GM18909 (cell line): ENCODE data around the gene B4GALNT2.

ENCODE experiments used
- ATAC-seq: cut with Tn5 transposase; IDR thresholded peaks from one replicate; pipeline ENCODE4 v1.9.1; 2021; ENCODE audit warnings: mild to moderate bottlenecking; ENCODE audit not compliant: unreplicated experiment, poor library complexity

B4GALNT2 gene

DNA sequence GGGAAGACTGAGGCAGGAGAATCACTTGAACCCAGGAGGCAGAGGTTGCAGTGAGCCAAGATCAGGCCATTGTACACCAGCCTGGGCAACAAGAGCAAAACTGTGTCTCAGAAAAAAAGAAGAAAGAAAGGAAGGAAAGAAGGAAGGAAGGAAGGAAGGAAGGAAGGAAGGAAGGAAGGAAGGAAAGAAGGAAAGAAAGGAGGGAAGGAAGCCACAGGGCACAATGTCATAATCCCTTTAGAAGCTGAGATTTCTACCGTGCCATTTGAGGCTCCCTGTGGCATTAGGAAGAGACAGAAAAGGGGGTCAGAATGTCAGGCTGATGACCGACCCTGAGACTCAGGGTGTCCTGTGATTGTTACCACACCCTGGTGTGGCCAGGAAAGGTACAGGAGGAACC, 71.2 kb downstream of the B4GALNT2 start:
- ATAC-seq = no peak

DNA sequence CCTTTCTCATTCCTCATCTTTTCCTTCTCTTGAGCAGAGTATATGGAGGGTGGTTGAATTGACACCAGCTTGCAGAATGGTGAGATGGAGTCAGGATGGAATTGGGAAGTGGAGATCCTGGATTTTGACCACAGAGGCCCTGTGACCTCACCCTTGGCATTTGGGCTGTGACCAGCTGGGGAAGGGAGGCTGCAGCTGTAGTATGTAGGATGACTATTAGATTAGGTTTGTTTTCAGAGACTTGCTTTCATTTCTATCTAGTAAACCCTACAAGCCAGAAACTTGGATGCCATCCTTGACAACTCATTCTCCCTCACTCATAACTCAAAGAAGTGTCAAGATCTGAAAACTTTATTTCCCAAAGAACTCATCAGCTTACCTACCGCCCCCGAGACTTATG, 71.9 kb downstream of the B4GALNT2 start:
- no peak for ATAC-seq

DNA sequence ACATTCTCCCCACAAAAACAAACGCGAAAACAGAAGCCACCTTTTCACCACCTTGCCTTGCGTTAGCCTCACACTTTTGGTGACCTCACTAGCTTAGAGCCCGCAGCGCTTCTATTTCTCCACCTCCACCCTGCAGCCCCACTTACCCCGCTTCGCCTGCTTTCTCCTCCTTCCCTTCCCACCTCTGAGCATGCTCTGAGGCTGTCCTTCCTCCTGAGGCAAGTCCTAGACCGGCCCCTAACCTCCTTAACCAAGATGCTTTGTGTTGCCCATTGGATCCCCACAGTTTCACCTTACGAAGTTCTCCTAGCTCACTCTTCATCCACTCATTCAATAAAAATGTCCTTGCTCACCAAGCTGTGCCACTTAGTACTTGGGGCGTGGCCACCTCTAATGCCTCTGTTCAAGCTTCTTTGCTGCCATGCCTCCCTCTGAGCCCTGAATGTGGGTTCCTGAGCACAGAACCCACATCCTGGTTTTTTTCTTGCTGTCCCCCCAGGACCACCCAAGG, 76.5 kb downstream of the B4GALNT2 start:
- no peak for ATAC-seq

DNA sequence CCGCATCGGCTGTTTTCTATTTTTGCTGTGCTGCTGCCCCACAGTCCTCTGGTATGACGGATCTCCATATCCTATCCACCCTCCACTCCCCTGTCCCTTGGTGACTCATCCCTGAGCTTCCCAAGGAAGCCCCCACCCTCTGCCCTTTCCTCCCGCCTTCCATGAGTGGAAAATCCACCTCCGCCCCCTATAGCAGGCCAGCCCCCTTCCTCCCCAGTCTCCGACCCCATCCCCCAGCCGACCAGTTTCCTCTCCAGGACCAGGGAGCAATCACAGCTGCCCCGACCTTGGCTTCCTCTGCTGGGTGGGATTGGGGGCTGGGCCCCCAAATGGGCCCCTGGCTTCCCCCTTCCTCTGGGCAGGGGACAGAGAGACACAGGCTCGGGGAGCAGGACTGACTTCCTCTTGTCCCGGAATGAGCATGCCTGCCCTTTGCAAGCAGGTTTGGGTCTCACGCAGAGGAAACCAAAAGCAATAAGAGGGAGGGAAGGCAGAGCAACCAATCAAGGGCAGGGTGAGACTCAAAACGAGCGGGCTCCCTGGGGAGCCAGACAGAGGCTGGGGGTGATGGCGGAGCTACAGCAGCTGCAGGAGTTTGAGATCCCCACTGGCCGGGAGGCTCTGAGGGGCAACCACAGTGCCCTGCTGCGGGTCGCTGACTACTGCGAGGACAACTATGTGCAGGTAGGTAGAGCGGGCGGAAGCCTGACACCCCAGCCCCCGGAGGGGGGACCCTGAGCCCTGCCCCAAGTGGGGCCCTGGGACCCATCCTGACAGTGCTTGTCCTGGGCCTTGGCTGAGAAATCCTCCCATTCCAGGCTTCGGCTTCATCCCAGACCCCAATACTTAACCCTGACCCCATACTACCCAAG, 77.8 kb downstream of the B4GALNT2 start, which contains the start of the genes ABI3 and GNGT2:
ABI3 (plus strand) TSS at position 550 of the 872 bp plus-strand sequence; CDS start at position 568, 18 bp downstream.
GNGT2 (minus strand) TSS at position 417 of the 872 bp plus-strand sequence. CDS start 3,152 bp downstream, outside the sequence.
- peak; percentile 82 for ATAC-seq

DNA sequence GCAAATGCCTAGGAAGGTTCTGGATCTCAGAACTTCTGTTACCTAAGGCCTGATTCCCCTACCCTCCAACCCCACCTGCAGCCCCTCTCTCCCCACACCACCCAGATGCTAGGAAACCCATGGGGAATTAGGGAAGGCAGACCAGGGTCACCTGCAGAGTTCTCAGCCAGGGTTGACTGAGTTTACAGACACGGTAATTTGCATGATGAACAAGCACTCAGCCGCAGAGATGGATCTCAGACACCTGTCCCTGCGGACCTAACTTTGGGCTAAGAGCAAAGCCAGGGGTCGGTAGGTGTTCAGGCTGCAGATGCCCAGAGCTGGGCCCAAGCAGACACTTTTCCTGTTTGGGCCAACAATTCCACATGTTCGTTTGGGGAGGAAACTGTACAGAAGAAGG, 80.8 kb downstream of the B4GALNT2 start:
- ATAC-seq = no peak

DNA sequence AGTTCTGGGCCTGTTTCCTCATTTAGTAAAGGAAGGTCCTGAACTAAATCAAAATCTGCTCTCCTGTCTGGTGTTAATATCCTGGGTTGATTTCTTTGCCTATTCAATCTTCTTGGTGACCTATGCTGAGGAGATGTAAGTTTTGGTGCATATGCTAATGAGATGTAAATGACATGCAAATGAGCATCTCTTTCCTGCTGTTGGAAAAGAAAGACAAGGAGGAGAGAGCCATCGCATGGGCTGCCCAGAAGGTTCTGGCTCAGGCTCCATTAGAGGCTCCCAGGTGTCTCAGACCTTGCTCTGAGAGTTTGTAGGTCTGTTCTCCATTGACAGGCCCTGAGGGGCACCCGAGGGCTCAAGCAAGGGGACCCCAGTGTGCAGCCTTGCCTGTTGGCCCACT, 81.3 kb downstream of the B4GALNT2 start:
- no peak for ATAC-seq

DNA sequence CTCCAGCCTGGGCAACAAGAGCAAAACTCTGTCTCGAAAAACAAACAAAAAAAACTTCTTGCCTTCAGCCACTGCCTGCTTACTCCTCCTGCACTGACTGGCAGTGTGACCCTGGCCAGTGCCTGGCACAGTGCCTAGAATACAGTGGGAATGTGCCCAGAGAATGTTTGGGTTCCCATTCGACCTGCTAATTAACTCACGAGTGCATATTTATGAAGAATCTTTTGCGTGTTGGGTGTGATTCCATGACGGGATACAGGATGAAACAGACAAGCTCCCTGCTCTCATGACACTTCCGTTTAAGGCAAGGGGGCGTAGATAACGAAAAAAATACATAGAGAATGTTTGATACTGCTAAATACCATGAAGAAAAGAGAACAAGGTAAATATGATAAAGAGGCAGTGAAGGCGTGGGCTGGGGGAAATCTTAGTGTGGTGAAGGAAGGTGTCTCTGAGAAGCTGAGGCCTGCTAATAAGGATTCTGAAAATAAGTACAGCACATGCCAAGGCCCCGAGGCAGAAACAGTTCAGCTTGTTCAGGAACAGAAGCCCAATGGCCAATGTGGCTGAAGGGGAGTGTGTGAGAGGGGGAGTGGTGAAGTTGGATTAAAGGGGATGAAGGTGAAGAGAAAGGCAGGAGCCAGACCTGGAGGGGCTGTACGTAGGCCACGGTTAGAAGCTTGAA, 82.2 kb downstream of the B4GALNT2 start:
- ATAC-seq = no peak

DNA sequence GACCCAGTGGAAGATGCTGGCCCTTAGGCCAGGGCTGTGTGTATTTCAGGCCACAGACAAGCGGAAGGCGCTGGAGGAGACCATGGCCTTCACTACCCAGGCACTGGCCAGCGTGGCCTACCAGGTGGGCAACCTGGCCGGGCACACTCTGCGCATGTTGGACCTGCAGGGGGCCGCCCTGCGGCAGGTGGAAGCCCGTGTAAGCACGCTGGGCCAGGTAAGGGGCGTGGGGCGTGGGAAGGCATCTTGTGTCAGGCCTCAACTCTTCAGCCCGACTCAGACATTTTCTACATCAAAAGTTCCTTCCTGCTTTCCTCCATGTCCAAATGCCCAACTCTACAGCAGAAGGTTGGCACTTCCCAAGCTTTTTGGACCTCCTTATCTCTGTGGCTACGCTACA, 83.9 kb downstream of the B4GALNT2 start:
- ATAC-seq = no peak

DNA sequence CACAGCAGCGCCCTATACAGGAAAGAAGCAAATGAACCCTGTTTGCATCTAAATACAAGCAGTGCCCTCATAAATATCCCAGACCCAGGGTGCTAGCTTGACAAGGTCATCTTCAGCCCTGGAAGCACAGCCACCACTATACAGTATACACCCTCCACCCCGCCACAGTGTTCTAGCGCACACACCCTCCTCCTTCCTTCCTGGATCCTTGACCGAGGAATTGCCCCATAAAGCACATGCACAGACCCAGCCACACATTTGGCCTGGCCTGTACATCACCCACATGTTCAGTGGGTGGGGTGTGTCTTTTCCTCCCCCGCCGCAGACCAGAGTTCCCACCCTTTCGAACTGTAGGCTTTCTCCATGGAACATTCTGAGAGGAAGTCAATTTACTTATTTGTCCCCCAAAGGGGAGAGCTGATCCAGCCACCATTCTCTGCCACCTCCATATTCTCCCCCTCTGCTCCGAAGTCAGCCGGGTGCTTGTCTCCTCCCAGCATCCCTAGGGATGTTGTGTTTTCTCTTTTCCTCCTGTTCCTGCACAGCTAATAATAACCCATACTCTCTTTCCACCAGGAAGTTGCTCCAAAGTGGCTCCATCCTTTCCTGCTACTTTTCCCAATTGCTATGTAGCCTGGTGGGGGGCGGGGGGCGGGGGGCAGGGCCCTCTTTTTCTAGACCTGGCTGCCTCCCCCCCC, 84.5 kb downstream of the B4GALNT2 start:
- no peak for ATAC-seq

DNA sequence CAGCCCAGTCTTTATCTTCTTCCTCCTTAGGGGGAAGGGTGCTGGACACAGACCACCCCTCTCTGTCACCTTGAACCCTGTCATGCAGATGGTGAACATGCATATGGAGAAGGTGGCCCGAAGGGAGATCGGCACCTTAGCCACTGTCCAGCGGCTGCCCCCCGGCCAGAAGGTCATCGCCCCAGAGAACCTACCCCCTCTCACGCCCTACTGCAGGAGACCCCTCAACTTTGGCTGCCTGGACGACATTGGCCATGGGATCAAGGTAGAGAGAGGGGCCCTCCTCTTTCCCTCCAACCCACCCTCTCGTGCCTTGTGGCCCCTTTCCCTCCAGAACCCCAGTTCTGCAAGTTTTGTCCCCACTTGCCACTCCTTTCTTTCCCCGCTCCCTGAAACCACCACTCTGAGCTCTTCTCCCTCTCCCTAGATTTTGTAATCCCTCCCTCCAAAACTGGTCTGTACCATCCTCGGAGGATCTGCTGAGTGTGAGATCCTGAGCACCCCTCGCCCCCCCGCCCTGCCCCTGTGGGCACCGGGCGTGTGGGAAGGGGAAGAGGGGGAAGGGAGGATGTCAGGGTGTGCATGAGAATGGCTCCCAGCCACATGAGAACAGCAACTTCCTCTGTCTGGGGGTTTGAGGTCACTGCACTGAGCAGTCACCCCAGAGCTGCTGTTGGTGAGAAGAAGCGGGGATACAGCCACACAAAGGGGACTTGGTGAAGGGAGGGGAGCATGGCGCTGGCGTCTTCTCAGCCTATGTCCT, 85.3 kb downstream of the B4GALNT2 start:
- peak; percentile 53 for ATAC-seq

DNA sequence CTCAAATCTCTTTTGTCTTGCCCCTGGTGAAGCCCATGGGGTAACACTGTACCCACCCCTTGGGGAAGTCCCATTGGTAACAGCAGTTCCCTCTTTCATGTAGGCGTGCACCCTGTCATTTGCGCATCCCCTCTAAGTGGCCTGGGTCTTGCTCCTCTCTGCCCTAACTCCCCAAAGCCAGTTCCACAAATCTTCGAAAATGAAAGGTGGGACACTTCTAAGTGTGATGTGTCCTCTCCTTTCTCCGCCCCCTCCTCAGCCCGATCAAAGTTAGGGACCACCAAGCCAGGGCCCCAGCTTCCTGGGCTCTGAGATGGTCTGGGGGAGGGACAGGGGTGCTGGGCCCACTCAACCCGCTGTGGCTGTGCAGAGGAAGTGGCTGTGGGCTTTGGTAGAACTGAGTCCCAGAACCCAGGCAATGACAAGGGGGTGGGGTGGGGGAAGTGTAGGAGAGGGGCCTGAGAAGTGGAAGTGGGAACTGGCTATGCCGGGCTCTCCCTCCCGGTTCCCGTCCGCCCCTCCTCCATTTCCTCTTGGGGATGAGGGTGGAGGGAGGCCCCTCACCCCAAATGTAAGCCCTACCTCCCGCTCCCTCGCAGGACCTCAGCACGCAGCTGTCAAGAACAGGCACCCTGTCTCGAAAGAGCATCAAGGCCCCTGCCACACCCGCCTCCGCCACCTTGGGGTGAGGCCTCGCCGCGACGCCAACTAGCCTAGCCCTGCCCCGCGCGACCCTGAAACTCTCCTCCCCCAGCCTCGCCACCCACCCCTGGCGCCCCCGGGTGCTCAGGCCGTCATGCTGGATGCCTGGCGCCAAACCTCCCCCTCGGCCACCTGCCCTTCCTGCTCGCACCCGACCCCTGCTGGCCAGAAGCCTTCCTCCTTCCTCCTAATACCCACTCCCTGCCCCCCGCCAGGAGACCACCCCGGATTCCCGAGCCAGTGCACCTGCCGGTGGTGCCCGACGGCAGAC, 86.7 kb downstream of the B4GALNT2 start:
- peak; percentile 49 for ATAC-seq

DNA sequence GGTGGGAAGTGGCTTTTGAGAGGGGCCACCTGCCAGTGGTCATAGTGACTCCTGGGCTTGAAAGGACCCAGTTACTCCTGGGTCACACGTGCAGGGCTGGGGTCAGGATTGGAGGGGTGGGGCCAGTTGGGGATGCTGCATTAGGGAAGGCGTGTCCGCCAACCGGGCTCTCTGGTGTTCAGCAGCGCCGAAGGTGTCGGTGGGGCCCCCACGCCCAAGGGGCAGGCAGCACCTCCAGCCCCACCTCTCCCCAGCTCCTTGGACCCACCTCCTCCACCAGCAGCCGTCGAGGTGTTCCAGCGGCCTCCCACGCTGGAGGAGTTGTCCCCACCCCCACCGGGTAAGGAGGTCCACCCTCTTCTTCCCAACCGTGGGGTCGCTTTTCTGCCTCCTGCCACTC, 87.4 kb downstream of the B4GALNT2 start:
- no peak for ATAC-seq

DNA sequence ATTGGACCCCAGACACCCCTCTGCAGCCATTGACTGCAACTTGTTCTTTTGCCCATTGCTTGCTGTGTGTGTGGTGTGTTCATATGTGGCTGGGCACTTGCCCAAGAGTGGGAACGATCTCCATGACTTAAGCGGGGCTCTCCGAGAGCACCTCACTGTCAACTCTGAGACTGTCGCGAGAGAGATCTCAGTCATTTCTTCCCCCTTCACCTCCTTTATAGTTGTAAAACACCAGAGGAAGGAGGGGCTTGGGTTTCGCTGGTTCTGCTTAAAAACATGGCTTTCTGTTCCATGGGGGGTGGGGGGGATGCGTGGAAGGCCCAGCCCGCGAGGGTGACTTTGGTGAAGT, 90.6 kb downstream of the B4GALNT2 start:
- no peak for ATAC-seq

DNA sequence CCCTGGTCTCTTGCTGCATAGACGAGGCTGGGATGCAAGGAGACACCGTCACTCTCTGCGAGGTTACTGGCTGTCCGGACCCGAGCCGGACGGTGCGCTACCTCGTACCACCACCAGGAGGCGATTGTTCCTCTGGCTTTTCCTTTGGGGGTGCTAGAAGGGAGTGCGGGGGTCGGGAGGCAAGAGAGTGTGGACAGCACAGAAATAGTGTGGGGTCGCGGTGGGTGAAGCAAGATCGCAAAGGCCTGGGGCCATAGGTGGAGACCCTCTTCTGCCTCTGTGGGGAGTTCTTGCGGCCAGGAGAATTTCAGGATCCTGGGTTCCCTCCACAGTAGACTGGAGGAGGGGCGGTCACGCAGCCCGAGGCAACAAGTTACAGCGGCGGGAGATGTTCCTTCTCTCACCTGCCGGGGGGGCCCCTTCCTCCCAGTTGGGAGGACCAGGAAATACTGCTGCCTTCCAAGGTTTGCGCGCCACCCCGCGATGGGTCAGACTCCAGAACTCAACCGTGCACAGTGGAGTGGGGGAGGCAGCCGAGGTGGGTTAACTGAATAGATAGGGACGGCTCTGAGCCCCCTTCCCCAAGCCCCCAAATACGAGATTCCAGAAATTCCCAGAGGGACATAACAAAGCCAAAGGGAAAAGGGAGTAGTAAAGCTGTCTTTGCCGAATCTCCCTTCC, 91.1 kb downstream of the B4GALNT2 start:
- no peak for ATAC-seq

DNA sequence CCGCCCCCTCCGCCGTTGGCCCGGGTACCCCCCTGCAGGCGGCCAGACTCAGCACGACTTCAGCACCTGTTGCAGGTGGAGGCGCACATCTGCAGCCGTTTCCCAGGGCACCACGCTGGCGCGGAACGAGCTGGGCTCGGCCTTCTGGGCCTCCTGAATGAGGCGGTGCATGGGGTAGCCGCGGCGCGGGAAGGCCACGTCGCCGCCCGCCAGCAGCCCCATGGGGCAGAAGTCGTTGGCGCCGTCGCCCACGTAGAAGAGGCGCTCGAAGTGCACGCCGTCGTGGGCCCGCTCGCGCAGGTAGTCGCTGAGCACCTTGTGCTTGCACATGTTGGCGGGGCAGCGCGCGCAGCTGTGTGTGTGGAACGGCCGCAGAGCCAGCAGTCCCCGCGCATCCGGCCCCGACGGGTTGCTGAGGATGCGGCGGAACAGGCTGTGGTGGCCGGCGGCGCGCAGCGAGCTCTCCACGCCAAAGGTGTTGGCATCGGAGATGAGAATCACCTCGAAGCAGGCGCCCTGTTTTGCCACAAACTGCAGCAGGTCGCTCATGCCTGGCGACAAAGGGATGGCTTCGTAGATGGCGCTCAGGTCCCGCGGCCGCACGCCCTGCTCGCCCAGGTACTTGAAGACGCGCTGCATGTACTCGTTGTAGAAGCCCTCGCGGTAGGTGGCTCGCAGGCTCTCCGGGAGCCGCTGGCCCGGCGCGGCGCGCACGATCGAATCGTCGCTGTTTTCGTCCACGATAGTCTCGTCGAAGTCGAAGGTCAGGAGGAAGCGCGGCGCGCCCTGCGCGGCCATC, 91.8 kb downstream of the B4GALNT2 start:
- no peak for ATAC-seq

DNA sequence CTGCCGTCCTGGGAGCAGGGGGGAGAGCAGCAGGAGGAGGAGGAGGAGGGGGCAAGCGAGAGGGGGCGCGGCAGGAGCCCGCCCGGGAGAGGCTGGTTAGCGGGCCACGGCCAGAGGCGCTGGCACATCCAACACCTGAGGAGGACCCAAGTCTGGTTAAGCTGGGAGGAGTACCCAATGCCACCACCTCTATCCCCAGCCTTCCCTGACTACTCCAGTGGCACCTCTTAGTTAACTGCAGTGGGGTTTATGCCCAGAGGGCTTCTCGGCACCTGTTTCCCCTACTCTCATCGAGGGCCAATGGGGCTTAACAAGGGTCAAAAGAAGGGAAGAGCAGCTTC, 92.4 kb downstream of the B4GALNT2 start:
- ATAC-seq = no peak

DNA sequence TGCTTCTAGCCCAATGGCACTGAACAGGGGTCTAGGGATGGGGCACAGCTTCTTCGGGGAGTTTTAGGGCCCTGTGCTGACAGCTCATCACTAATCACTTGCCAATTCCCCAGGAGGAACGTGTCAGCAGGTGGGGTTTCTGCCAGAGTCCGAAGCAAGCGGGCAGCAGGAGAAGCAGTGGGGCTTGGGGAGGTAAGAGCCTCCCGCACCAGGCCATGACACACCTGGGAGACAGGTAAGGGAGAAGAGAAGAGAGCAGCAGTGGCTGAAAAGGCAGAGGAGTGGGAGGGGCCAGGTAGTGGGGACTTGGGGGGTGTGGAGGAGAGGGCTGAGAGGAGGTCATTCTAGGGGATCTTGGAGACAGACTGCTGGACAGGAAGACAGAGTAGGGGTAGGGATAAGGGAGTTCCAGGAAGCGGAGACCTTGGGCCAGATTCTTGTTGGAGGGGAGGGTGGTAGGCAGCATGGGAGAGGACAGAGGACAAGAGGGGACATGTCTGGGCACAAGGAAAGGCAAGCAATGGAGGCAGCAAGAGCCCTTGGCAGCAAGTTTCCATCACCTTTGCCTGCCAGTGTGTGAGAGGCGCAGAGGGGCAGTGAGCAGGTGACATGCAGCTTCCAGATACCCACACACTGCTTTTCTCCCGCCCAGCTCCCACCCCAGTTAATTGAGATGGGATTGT, 93.1 kb downstream of the B4GALNT2 start:
- no peak for ATAC-seq
